CD14-positive monocyte (primary cell): ENCODE data around the gene CSRP3. TPM values are rescaled to one million over a fixed set of nuclear protein-coding genes. Genes with fewer than 3 reads are reported as not detected.

Source experiments
- DNase-seq, 3 donors: peaks; one replicate each; pipeline ENCODE4 v3.0.0-alpha.2; 2011 to 2022
- H2AFZ ChIP-seq: 2 replicates; pipeline ENCODE4 v1.6.0; 2012; ENCODE audit warnings: mild to moderate bottlenecking, low read depth, low read length, inconsistent platforms; ENCODE audit not compliant: insufficient read depth, poor library complexity, severe bottlenecking
- H3K27ac ChIP-seq, 2 donors: 1 replicate in 1 of 2; 2 replicates in 1 of 2; pipeline ENCODE4 v1.5.1; 2012 to 2013; ENCODE audit warnings: low read length in 2 of 2, control low read depth in 1 of 2, inconsistent platforms in 1 of 2, low read depth in 1 of 2, mild to moderate bottlenecking in 1 of 2
- H3K27me3 ChIP-seq, 2 donors: one replicate each; pipeline versions ENCODE4 v1.6.0 to v1.6.1; 2011 to 2013; ENCODE audit warnings: low read length in 2 of 2; ENCODE audit not compliant: control insufficient read depth in 2 of 2, insufficient read depth in 2 of 2
- H3K36me3 ChIP-seq, 2 donors: replicated peaks in 1 of 2; 1 replicate in 1 of 2; 2 replicates in 1 of 2; pipeline versions ENCODE4 v1.5.1 to v1.6.1; 2012 to 2013; ENCODE audit warnings: low read length in 2 of 2, control low read depth in 1 of 2, inconsistent platforms in 1 of 2, mild to moderate bottlenecking in 1 of 2; ENCODE audit not compliant: insufficient read depth in 2 of 2, control insufficient read depth in 1 of 2
- H3K4me1 ChIP-seq, 2 donors: 1 replicate in 1 of 2; 2 replicates in 1 of 2; pipeline versions ENCODE4 v1.5.1 to v1.6.1; 2012 to 2013; ENCODE audit warnings: low read length in 2 of 2, control low read depth in 1 of 2, inconsistent platforms in 1 of 2, mild to moderate bottlenecking in 1 of 2, moderate library complexity in 1 of 2; ENCODE audit not compliant: insufficient read depth in 2 of 2, control insufficient read depth in 1 of 2
- H3K4me2 ChIP-seq: replicated peaks from 2 replicates; pipeline ENCODE3; 2012; ENCODE audit warnings: low read length, moderate library complexity, mild to moderate bottlenecking; ENCODE audit not compliant: poor library complexity, severe bottlenecking; ENCODE audit errors: extremely low read depth
- H3K4me3 ChIP-seq, 3 experiments: fragments of 200-600 bp in 1 of 3; sonication (generic) in 1 of 3; replicated peaks in 1 of 3; 1 replicate in 2 of 3; 2 replicates in 1 of 3; pipeline ENCODE4 v1.5.1; 2011 to 2013; ENCODE audit warnings: low read length in 3 of 3, mild to moderate bottlenecking in 3 of 3, control low read depth in 2 of 3, low read depth in 2 of 3, inconsistent platforms in 1 of 3, moderate library complexity in 1 of 3
- H3K79me2 ChIP-seq: 2 replicates; pipeline ENCODE4 v1.6.0; 2012; ENCODE audit warnings: mild to moderate bottlenecking, control low read depth, inconsistent platforms, low read length, moderate library complexity; ENCODE audit not compliant: insufficient read depth
- H3K9ac ChIP-seq: 2 replicates; pipeline ENCODE4 v1.6.0; 2017; ENCODE audit warnings: low read length, mild to moderate bottlenecking; ENCODE audit not compliant: insufficient read depth, poor library complexity, severe bottlenecking
- H3K9me3 ChIP-seq, 2 donors: replicated peaks in 1 of 2; 1 replicate in 1 of 2; 2 replicates in 1 of 2; pipeline versions ENCODE4 v1.5.1 to v1.6.1; 2012 to 2013; ENCODE audit warnings: low read length in 2 of 2, control low read depth in 1 of 2; ENCODE audit not compliant: control insufficient read depth in 1 of 2, insufficient read depth in 1 of 2
- H4K20me1 ChIP-seq: 2 replicates; pipeline ENCODE4 v1.6.0; 2012; ENCODE audit warnings: mild to moderate bottlenecking, low read length, control low read depth, moderate library complexity; ENCODE audit not compliant: insufficient read depth
- H3K27ac Mint-ChIP-seq, 7 donors: one replicate each; pipeline ENCODE4 v1.8.0; 2020; ENCODE audit warnings: mild to moderate bottlenecking in 7 of 7, mixed read lengths in 7 of 7, moderate library complexity in 6 of 7, inconsistent platforms in 2 of 7
- H3K27me3 Mint-ChIP-seq, 3 donors: one replicate each; pipeline ENCODE4 v1.8.0; 2021 to 2022; ENCODE audit warnings: low read depth in 3 of 3, mild to moderate bottlenecking in 3 of 3, mixed read lengths in 3 of 3, moderate library complexity in 3 of 3, inconsistent platforms in 1 of 3
- H3K36me3 Mint-ChIP-seq, 2 donors: one replicate each; pipeline ENCODE4 v1.8.0; 2020; ENCODE audit warnings: mixed read lengths in 2 of 2, inconsistent platforms in 1 of 2, mild to moderate bottlenecking in 1 of 2
- H3K4me1 Mint-ChIP-seq: one replicate; pipeline ENCODE4 v1.8.0; 2020; ENCODE audit warnings: mild to moderate bottlenecking, mixed read lengths
- H3K4me3 Mint-ChIP-seq, 2 donors: one replicate each; pipeline ENCODE4 v1.8.0; 2020; ENCODE audit warnings: mild to moderate bottlenecking in 2 of 2, mixed read lengths in 2 of 2, moderate library complexity in 1 of 2
- H3K9me3 Mint-ChIP-seq, 7 donors: one replicate each; pipeline ENCODE4 v1.8.0; 2020 to 2022; ENCODE audit warnings: mixed read lengths in 7 of 7, mild to moderate bottlenecking in 6 of 7, moderate library complexity in 6 of 7, inconsistent platforms in 2 of 7
- WGBS: methylation state at CpG from one replicate; pipeline ENCODE4 v1.1.5; 2013; ENCODE audit warnings: missing lambda C conversion rate; ENCODE audit not compliant: insufficient coverage; 5-methylcytosine and 5-hydroxymethylcytosine counted together
- intact Hi-C, 2 donors: fragments of 100-400 bp; cut with micrococcal nuclease; formaldehyde crosslinking; loops; one replicate each; pipeline versions ENCODE4 v1.15.0 to v1.15.1; 2023
- polyA plus RNA-seq, 3 donors: library from polyadenylated mRNA; depleted of rRNA in 1 of 3; unstranded in 2 of 3; stranded (reverse) in 1 of 3; fragments of 300-500 nt in 2 of 3; fragments of >200 nt in 1 of 3; fragmentation: Illumina TruSeq in 2 of 3; gene quantifications; 1 replicate in 2 of 3; 2 replicates in 1 of 3; pipeline ENCODE4 v1.2.3, GENCODE V29; 2012 to 2021
- TF ChIP-seq, protein P1 (sequence below): fragments of 200-600 bp; IDR thresholded peaks from one replicate; pipeline ENCODE4 v1.8.0; 2022; ENCODE audit warnings: antibody characterized with exemption, mild to moderate bottlenecking

The CSRP3 gene
- polyA plus RNA-seq, 3 donors: not detected

DNA sequence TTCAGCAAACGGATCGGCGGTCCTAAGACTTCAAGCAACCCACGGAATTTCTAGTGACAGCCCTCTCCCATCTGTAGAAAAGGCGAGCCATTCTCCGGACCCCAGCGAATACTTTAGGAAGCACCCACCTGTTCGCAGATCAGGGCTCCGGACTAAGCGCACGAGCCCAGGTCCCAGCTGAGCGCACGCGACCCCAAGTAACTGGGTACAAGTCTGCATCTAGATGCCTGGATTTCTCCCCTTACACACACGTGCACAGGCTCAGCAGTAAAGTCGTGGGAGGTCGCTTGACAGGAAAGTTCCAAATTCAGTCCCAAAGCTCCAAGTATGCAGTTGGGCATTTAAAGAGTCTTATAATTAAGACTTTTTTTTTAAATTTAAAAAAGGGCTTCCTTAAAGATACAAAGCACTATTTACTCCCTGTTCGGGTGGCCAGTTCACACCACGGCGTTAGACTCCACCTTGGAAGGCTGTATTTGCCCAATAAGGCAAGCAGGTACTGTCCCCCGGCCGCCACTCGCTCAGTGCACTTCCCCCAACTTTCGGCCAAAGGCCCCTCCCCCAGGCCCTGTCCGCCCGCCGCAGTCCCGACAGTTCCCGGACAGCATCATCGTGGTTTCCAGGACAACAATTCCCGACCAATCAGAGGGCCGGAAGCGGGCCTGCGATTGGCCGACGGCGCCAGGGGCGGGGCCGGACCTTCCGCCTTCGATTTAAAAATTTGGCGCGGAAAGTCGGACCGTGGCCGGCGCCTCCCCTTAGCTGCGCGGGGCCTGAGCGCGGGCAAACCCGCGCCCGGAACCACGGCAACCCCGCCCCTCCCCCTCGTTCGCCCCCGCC is 38.9 kb upstream of the CSRP3 start, which contains the start of gene E2F8:
Gene E2F8, minus strand, starts transcription at position 526 of the 840 bp plus-strand sequence. CDS start 824 bp downstream, outside the sequence.
- Histone ChIP-seq H3K27ac (peak within 1 kb of the TSS in 1 of 2 donors; percentile 34), H2AFZ (peak within 1 kb of the TSS; percentile 84), H3K9ac (peak within 1 kb of the TSS; percentile 40), H3K4me3 (peak within 1 kb of the TSS; percentile 57 to 76 (median 58)), H3K27me3 (peaks cover 0 to 6% of the 10 kb centered on the region in 2 donors), H3K9me3 (no peaks in the 10 kb centered on the region), H3K36me3 (peaks cover 8 to 20% of the 10 kb centered on the region in 2 donors), H3K79me2 (peaks cover 39% of the 10 kb centered on the region), H4K20me1 (no peaks in the 10 kb centered on the region), H3K4me1 (peaks cover 45 to 49% of the 10 kb centered on the region in 2 donors), H3K4me2 (peak within 1 kb of the TSS; percentile 86)
- peaks cover 52% of the 10 kb centered on the region for H3K4me1 Mint-ChIP-seq
- H3K27me3 Mint-ChIP-seq: peaks cover 3 to 6% (median 4%) of the 10 kb centered on the region in 3 donors
- H3K9me3 Mint-ChIP-seq: peaks cover 0 to 2% (median 0%) of the 10 kb centered on the region in 7 donors
- H3K36me3 Mint-ChIP-seq: peaks cover 15 to 23% of the 10 kb centered on the region in 2 donors
- under 1% methylated on average over 41 of the region's 59 CpGs for WGBS
- peak within 1 kb of the TSS; percentile 93 to 97 for H3K4me3 Mint-ChIP-seq
- H3K27ac Mint-ChIP-seq: peak within 1 kb of the TSS; percentile 31 to 86 (median 68)
- intact Hi-C loops: no loop called here
- DNase-seq: peak; percentile 86 to 94 (median 91)
- TF ChIP-seq, protein P1, sequence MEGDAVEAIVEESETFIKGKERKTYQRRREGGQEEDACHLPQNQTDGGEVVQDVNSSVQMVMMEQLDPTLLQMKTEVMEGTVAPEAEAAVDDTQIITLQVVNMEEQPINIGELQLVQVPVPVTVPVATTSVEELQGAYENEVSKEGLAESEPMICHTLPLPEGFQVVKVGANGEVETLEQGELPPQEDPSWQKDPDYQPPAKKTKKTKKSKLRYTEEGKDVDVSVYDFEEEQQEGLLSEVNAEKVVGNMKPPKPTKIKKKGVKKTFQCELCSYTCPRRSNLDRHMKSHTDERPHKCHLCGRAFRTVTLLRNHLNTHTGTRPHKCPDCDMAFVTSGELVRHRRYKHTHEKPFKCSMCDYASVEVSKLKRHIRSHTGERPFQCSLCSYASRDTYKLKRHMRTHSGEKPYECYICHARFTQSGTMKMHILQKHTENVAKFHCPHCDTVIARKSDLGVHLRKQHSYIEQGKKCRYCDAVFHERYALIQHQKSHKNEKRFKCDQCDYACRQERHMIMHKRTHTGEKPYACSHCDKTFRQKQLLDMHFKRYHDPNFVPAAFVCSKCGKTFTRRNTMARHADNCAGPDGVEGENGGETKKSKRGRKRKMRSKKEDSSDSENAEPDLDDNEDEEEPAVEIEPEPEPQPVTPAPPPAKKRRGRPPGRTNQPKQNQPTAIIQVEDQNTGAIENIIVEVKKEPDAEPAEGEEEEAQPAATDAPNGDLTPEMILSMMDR: no peak

DNA sequence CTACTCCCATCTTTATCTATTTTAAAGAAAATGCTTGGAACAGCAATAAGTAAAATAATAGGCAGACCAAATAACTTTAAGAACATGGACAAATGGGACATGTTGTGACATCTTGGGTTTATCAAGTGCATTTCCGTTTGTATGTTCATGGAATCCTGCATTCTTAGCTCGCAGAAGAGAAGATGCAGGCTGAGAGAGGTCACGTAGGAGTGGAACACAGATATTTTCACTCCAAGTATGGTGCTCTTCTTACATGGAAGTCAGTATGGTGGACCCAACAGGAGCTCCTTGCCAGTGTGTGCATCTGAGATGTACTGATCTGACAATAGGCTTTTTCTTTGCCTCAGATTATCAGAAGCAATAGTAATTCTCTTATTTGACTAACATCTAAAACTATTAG is 37.3 kb upstream of the CSRP3 start:
- Histone ChIP-seq H2AFZ (peak overlapping the region; percentile 13), H3K9ac (no peak overlapping the region)
- TF ChIP-seq, protein P1: no peak

More for the DNA sequence above, 37.3 kb upstream of the CSRP3 start:
- no peaks in the 10 kb centered on the region for H3K9me3 ChIP-seq
- H3K4me2 ChIP-seq: no peak overlapping the region
- WGBS: 73% methylated on average over 2 of the region's 3 CpGs
- H3K27ac ChIP-seq: no peak overlapping the region
- peaks cover 39% of the 10 kb centered on the region for H3K79me2 ChIP-seq
- H4K20me1 ChIP-seq: no peaks in the 10 kb centered on the region
- H3K4me1 ChIP-seq: peaks cover 33 to 37% of the 10 kb centered on the region in 2 donors
- no peak overlapping the region for H3K4me3 Mint-ChIP-seq
- H3K27ac Mint-ChIP-seq: peak overlapping the region in 1 of 7 donors; percentile 25
- H3K4me1 Mint-ChIP-seq: peaks cover 42% of the 10 kb centered on the region
- H3K4me3 ChIP-seq: no peak overlapping the region
- no peak for DNase-seq
- peaks cover 24 to 39% of the 10 kb centered on the region in 2 donors for H3K36me3 Mint-ChIP-seq
- peaks cover 18 to 33% of the 10 kb centered on the region in 2 donors for H3K36me3 ChIP-seq
- peaks cover 3 to 6% (median 4%) of the 10 kb centered on the region in 3 donors for H3K27me3 Mint-ChIP-seq
- H3K9me3 Mint-ChIP-seq: peaks cover 0 to 2% (median 0%) of the 10 kb centered on the region in 7 donors
- H3K27me3 ChIP-seq: peaks cover 0 to 6% of the 10 kb centered on the region in 2 donors
- intact Hi-C loops: no loop called here
